ENCODE data around the gene EFS. TPM values are rescaled to one million over a fixed set of nuclear protein-coding genes. Genes with fewer than 3 reads are reported as not detected.

EFS gene
- total and polyA plus RNA-seq, 12 donors = 1.1 to 6.0 (median 2.3) TPM

DNA sequence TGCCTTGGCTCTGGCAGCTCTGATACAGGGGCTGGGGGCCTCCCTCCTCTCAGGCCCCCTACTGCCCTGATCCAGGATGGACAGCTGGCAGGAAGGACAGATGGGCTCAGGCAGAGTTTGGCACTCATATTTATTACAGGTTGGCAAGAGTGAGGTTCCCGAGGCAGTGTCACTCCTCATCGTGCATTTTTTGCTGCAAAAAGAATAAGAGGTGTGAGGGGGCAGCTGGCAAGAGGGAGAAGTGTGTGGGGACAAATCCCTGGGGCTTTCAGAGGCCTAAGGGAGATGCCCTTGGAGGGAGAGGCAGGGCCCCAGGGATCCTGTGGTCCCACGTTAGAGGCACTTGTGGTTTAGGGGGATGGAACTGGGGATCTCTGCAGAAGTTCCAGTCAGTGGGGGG is 16.9 kb upstream of the EFS start:
- Histone ChIP-seq H3K36me3 (peaks cover 0 to 66% (median 8%) of the 10 kb centered on the region in 9 donors), H3K4me1 (peaks cover 0 to 37% (median 1%) of the 10 kb centered on the region in 9 donors), H3K4me3 (no peak overlapping the region), H3K9me3 (no peaks in the 10 kb centered on the region), H3K27ac (no peak overlapping the region), H3K27me3 (peaks cover 0 to 7% (median 0%) of the 10 kb centered on the region in 7 donors)
- no peak for TF ChIP-seq CTCF (IDR thresholded peaks at IDR 0.05)
- ATAC-seq = no peak
- intact Hi-C loops (cut with DNase I) = loop anchor here in 5 of 10 donors (2.0 to 10.0 kb wide), 5 partner anchors 53 to 117 kb away; no protein-coding TSS in a partner anchor
- no peak for DNase-seq
- 39 to 57% methylated on average over 3 of the region's 3 CpGs for WGBS, 2 donors

GRCh38 chr14:23380976-23381375 is 16.0 kb upstream of the EFS start:
- Histone ChIP-seq H3K36me3 (peaks cover 0 to 57% (median 8%) of the 10 kb centered on the region in 9 donors), H3K9me3 (no peaks in the 10 kb centered on the region), H3K4me3 (no peak overlapping the region), H3K4me1 (peaks cover 0 to 46% (median 8%) of the 10 kb centered on the region in 9 donors), H3K27me3 (peaks cover 0 to 7% (median 0%) of the 10 kb centered on the region in 7 donors), H3K27ac (peak overlapping the region in 1 of 10 donors; percentile 23)
- ATAC-seq (no peak), DNase-seq (no peak)
- WGBS, 2 donors = 70 to 76% methylated on average over 4 of the region's 4 CpGs
- intact Hi-C loops (cut with DNase I) = loop anchor here in 7 of 10 donors (1.0 to 10.0 kb wide), 6 partner anchors 52 to 116 kb away; no protein-coding TSS in a partner anchor
- no peak for TF ChIP-seq CTCF (IDR thresholded peaks at IDR 0.05)

DNA sequence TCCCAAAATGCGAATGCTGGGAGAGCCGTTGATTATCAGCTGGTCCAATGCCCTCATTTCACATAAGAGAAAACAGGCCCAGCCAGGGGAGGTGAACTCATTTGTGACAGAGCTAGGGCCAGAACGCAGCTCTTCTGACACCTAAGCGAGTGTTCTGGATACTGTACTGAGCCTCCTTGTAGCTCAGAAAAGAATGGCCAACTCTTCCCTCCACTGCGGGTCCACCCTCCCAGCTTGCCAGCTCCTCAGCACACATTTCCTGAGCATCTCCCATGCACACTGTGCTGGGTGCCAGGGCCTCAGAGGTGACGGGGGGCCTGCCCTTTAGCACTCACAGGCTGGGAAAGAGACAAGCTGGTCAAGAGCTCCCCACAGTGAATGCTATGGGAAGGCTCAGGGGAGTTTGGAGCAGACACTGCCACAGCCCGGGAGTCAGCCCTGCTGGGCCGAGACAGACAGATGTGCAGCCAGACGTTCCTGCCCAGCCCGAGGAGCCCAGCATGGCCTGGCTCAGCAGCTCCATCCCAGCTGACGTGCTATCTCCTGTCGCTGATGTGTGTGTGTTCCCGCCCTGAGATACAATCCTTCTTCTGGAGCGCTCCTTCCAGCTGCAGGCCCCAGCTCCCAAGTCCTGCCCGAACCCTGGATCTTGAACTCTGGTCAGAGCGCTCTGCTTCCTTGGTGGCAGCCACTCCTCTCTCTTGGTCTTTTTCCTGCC is 15.4 kb upstream of the EFS start:
- H3K36me3 ChIP-seq = peaks cover 0 to 51% (median 8%) of the 10 kb centered on the region in 9 donors
- H3K4me1 ChIP-seq = peaks cover 0 to 46% (median 8%) of the 10 kb centered on the region in 9 donors
- intact Hi-C loops (cut with DNase I) = loop anchor here in 7 of 10 donors (1.0 to 10.0 kb wide), 6 partner anchors 52 to 116 kb away; no protein-coding TSS in a partner anchor
- peak in 5 of 9 donors; percentile 1 to 11 (median 7) for TF ChIP-seq CTCF (IDR thresholded peaks at IDR 0.05)
- WGBS, 2 donors = 39 to 49% methylated on average over 16 of the region's 16 CpGs
- H3K27me3 ChIP-seq = peaks cover 0 to 7% (median 0%) of the 10 kb centered on the region in 7 donors
- no peak overlapping the region for H3K4me3 ChIP-seq
- ATAC-seq (peak; percentile 1 to 26 (median 4)), DNase-seq (no peak)
- H3K9me3 ChIP-seq = no peaks in the 10 kb centered on the region
- peak overlapping the region in 4 of 10 donors; percentile 15 to 48 (median 20) for H3K27ac ChIP-seq

- Histone ChIP-seq H3K36me3 (peaks cover 0 to 43% (median 8%) of the 10 kb centered on the region in 9 donors), H3K27me3 (peaks cover 0 to 7% (median 0%) of the 10 kb centered on the region in 7 donors), H3K4me1 (peaks cover 0 to 44% (median 8%) of the 10 kb centered on the region in 9 donors), H3K9me3 (no peaks in the 10 kb centered on the region), H3K4me3 (no peak overlapping the region), H3K27ac (peak overlapping the region in 1 of 10 donors; percentile 16)
- ATAC-seq = peak; percentile 7 to 56 (median 42)
- peak in 1 of 2 donors; percentile 65 for DNase-seq
- intact Hi-C loops (cut with DNase I) = loop anchor here (1.0 to 10.0 kb wide), 8 partner anchors 51 to 117 kb away; no protein-coding TSS in a partner anchor
- peak; percentile 65 to 89 (median 85) for TF ChIP-seq CTCF (IDR thresholded peaks at IDR 0.05)
- WGBS, 2 donors = 34 to 40% methylated on average over 12 of the region's 12 CpGs
These were observed 14.6 kb upstream of the EFS start for GRCh38 chr14:23379366-23380196.
